Thoracic aorta (tissue), 2 donors: ENCODE results near the gene ITSN2. TPM values are rescaled to one million over a fixed set of nuclear protein-coding genes. Genes with fewer than 3 reads are reported as not detected.
A peak's percentile ranks its signal among the peaks of the same experiment; 100 is the strongest.

Source experiments
- ATAC-seq: fragments of 150-250 bp; one replicate; pipeline ENCODE4 v1.8.0; 2017; ENCODE audit warnings: low read depth; ENCODE audit not compliant: insufficient number of reproducible peaks, low FRiP score
- DNase-seq: peaks from one replicate; pipeline ENCODE4 v3.0.0-alpha.2; 2020; ENCODE audit warnings: low spot score
- H3K27ac ChIP-seq, 2 donors: fragments of 200-600 bp; sonication (generic); 1 replicate in 1 of 2; 2 replicates in 1 of 2; pipeline ENCODE4 v1.5.1; 2016; ENCODE audit warnings: mild to moderate bottlenecking in 2 of 2, moderate library complexity in 2 of 2
- H3K27me3 ChIP-seq: fragments of 200-600 bp; sonication (generic); replicated peaks from 2 replicates; pipeline ENCODE4 v1.6.0; 2016; ENCODE audit warnings: mild to moderate bottlenecking; ENCODE audit not compliant: insufficient read depth
- H3K36me3 ChIP-seq: fragments of 200-600 bp; sonication (generic); one replicate; pipeline ENCODE4 v1.5.1; 2016
- H3K4me1 ChIP-seq, 2 donors: fragments of 200-600 bp; sonication (generic); 1 replicate in 1 of 2; 2 replicates in 1 of 2; pipeline versions ENCODE4 v1.5.1 to v1.6.0; 2016; ENCODE audit warnings: low read depth in 2 of 2, mild to moderate bottlenecking in 1 of 2; ENCODE audit not compliant: control insufficient read depth in 1 of 2
- H3K4me3 ChIP-seq: fragments of 200-600 bp; sonication (generic); 2 replicates; pipeline ENCODE4 v1.5.1; 2016; ENCODE audit warnings: mild to moderate bottlenecking
- H3K9me3 ChIP-seq: fragments of 200-600 bp; sonication (generic); 2 replicates; pipeline ENCODE4 v1.5.1; 2016
- CTCF ChIP-seq: fragments of 200-600 bp; sonication (generic); IDR thresholded peaks from one replicate; pipeline ENCODE4 v1.5.1; 2019; ENCODE audit warnings: antibody characterized with exemption
- total RNA-seq, 2 donors: library from RNA; depleted of rRNA; stranded (reverse); fragments of >200 nt; gene quantifications; one replicate each; pipeline versions ENCODE4 v1.1.0 to v1.2.3, GENCODE V29; 2016

ITSN2 gene
- total RNA-seq, 2 donors from 2014 or later: 64.0 to 121 TPM

GRCh38 chr2:24394998-24395397 is 34.7 kb upstream of the ITSN2 start:
- H3K27me3 ChIP-seq: no peaks in the 10 kb centered on the region
- no peak overlapping the region for H3K27ac ChIP-seq
- H3K4me1 ChIP-seq: no peaks in the 10 kb centered on the region
- no peaks in the 10 kb centered on the region for H3K36me3 ChIP-seq
- DNase-seq (no peak), ATAC-seq (no peak)
- no peaks in the 10 kb centered on the region for H3K9me3 ChIP-seq
- TF ChIP-seq CTCF: no peak
- H3K4me3 ChIP-seq: no peak overlapping the region

- ATAC-seq: no peak
- H3K27ac ChIP-seq: no peak overlapping the region
Observed at GRCh38 chr2:24392542-24393059, 32.3 kb upstream of the ITSN2 start.

GRCh38 chr2:24385366-24385765 is 25.0 kb upstream of the ITSN2 start:
- Histone ChIP-seq H3K27me3 (no peaks in the 10 kb centered on the region), H3K9me3 (no peaks in the 10 kb centered on the region), H3K4me1 (no peaks in the 10 kb centered on the region), H3K27ac (no peak overlapping the region), H3K4me3 (no peak overlapping the region), H3K36me3 (no peaks in the 10 kb centered on the region)
- ATAC-seq (no peak), DNase-seq (no peak)
- no peak for TF ChIP-seq CTCF

More at GRCh38 chr2:24392542-24393059, 32.3 kb upstream of the ITSN2 start:
- no peak overlapping the region for H3K4me3 ChIP-seq
- H3K9me3 ChIP-seq: no peaks in the 10 kb centered on the region
- H3K27me3 ChIP-seq: no peaks in the 10 kb centered on the region
- no peak for DNase-seq
- no peaks in the 10 kb centered on the region for H3K4me1 ChIP-seq
- TF ChIP-seq CTCF: no peak
- H3K36me3 ChIP-seq: no peaks in the 10 kb centered on the region

GRCh38 chr2:24382363-24383073 is 22.2 kb upstream of the ITSN2 start:
- DNase-seq: no peak
- ATAC-seq: no peak
- peak; percentile 88 for TF ChIP-seq CTCF

GRCh38 chr2:24380820-24381219 is 20.5 kb upstream of the ITSN2 start:
- ATAC-seq: no peak
- DNase-seq: no peak
- no peaks in the 10 kb centered on the region for H3K27me3 ChIP-seq

More at GRCh38 chr2:24382363-24383073, 22.2 kb upstream of the ITSN2 start:
- Histone ChIP-seq H3K27me3 (no peaks in the 10 kb centered on the region), H3K4me3 (no peak overlapping the region), H3K36me3 (no peaks in the 10 kb centered on the region), H3K4me1 (no peaks in the 10 kb centered on the region), H3K27ac (no peak overlapping the region), H3K9me3 (no peaks in the 10 kb centered on the region)

More at GRCh38 chr2:24380820-24381219, 20.5 kb upstream of the ITSN2 start:
- Histone ChIP-seq H3K9me3 (no peaks in the 10 kb centered on the region), H3K36me3 (no peaks in the 10 kb centered on the region), H3K4me1 (no peaks in the 10 kb centered on the region), H3K27ac (no peak overlapping the region), H3K4me3 (no peak overlapping the region)
- no peak for TF ChIP-seq CTCF
